Umbilical cord (tissue), 2 donors: ENCODE measurements around the gene B4GAT1. TPM values are rescaled to one million over a fixed set of nuclear protein-coding genes. Genes with fewer than 3 reads are reported as not detected.

Experiments used
- DNase-seq: peaks from one replicate; pipeline ENCODE4 v3.0.0-alpha.2; 2015; ENCODE audit warnings: low spot score
- total RNA-seq: library from RNA; depleted of rRNA; stranded (reverse); fragments of >200 nt; gene quantifications from one replicate; pipeline ENCODE4 v1.2.3, GENCODE V29; 2014; ENCODE audit warnings: low replicate concordance; ENCODE audit not compliant: insufficient read depth

B4GAT1 gene
- total RNA-seq, 1 donor from 2014 or later = 41.9 TPM

GRCh38 chr11:66336234-66337102 is 11.0 kb downstream of the B4GAT1 start, which contains the start of gene RIN1:
RIN1 (minus strand) TSS chr11:66336434; CDS start chr11:66336402, 32 bp downstream.
- DNase-seq = peak; percentile 86

DNA sequence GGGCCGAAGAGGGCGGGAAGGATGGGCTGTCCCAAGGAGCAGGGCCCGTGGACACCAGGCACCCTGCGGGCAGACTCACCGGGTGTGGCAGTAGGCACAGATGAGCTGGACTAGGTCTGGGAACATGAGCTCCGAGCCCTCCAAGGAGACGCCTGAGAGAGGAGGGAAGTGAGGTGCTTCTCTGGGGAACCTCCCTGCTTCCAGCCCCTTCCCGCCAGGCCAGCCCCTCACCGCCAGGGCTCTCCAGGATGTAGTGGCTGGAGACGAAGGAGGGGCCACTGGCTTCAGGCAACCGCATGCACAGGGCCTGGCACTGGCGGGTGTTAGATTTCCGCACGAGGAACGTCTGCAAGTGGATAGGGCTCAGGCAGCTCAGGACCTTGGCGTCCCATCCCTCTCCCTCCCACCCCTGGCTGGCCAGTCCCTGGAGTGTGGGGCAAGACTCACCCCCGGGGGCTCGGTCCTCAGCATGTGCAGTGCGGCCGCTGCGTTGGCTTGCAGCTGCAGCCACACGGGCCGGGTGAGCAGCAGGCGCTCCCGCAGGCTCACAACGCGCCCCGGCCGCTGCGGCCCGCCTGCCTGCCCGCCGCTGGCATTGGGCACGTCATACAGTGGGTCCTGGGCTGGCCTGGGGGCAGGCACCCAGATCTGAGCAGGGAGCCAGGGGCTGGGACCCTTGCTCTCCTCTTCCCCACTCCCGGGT is 11.7 kb downstream of the B4GAT1 start:
- peak; percentile 49 for DNase-seq

DNA sequence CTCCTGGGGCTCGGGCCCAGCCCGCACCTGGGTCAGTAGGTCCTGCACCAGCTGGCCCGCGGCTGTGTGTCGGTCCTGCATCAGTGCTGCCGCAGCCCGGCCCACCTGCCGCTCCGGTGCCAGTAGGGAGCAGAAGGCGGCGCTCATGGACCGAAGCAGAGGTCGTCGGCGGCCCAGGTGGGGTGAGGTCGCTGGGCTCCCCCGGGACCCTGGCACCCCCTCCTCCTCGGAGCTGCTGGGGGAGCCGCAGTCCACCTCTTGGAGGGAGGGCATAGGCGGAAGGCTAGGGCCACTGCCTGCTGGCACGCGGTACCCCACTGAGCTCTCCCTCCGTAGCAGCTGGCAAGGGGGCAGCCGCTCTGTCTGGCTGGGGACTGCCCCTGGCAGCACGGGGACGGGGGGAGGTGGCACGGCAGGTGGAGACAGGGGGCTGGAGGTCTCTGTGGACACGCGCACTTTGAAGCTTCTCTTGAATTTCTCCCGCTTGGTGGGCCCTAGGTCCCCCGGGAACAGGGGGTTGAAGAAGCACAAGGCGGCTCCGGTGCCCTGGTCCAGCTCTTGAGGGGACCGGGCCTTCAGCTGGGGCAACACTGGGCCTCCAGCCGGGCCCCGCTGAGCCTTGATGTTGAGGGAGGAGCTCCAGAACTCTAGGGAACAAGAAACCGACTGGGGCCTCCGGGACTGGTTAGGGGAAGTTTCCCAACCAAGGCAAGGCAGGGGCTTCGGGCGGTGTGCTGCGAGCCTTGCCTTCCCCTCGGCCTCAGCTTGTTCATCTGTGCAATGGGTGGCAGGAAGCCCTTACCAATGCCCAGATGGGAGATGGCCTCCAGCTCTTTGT is 12.6 kb downstream of the B4GAT1 start:
- DNase-seq = no peak

- no peak for DNase-seq
Observed at GRCh38 chr11:66333896-66334604, 13.4 kb downstream of the B4GAT1 start.

DNA sequence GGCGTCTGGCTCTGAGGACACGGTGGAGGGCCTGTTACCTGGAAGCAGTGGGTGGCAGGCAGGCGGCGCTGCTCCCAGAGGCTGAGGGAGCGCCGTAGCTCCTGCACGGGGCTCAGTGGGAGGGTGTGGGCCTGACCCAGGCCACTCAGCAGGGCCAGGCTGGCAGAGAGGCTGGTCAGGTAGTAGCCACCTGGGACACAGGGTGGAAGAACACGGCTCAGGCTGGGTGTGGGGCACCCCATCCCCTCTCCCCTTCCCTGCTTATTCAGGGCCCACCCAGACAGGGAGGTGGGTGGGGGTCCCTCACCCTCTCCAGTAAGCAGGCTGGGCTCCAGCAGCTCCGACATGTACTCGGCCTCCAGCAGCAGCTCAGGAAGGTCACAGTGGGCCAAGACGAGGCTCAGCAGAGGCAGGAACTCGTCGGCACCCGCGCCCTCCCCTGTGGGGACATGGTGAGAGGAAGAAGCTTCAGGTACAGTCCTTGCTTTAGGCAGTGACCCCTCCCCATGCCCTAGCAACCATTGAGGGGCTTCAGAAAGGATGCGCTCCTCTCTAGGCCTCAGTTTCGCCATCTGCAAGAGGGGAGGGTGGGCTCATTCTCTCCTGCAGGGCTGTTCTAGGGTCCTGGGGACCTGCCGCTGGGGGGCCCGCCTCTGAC is 14.1 kb downstream of the B4GAT1 start:
- DNase-seq = no peak

GRCh38 chr11:66332371-66333219 is 14.8 kb downstream of the B4GAT1 start:
- DNase-seq = no peak

- DNase-seq = no peak
Observed at GRCh38 chr11:66331542-66332370, 15.7 kb downstream of the B4GAT1 start.

- no peak for DNase-seq
Observed at GRCh38 chr11:66330931-66331330, 16.5 kb downstream of the B4GAT1 start.

DNA sequence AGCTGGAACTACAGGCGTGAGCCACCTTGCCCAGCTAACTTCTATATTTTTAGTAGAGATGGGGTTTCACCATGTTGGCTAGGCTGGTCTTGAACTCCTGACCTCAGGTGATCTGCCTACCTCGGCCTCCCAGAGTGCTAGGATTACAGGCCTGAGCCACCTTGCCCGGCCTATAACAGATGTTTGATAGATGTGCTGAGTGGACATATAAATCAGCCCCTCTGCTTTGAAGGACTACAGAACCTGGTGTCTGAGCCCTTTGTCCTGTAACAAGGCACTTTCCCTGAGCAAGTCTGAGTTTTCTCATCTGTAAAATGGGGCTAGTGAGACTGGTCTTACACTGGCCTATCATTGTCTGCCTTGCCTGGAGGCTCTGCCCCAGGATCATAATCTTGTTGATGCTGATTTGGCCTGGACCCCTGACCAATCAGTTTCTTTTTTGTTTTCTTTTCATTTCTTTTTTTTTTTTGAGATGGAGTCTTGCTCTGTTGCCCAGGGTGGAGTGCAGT is 18.2 kb downstream of the B4GAT1 start:
- DNase-seq = no peak

DNA sequence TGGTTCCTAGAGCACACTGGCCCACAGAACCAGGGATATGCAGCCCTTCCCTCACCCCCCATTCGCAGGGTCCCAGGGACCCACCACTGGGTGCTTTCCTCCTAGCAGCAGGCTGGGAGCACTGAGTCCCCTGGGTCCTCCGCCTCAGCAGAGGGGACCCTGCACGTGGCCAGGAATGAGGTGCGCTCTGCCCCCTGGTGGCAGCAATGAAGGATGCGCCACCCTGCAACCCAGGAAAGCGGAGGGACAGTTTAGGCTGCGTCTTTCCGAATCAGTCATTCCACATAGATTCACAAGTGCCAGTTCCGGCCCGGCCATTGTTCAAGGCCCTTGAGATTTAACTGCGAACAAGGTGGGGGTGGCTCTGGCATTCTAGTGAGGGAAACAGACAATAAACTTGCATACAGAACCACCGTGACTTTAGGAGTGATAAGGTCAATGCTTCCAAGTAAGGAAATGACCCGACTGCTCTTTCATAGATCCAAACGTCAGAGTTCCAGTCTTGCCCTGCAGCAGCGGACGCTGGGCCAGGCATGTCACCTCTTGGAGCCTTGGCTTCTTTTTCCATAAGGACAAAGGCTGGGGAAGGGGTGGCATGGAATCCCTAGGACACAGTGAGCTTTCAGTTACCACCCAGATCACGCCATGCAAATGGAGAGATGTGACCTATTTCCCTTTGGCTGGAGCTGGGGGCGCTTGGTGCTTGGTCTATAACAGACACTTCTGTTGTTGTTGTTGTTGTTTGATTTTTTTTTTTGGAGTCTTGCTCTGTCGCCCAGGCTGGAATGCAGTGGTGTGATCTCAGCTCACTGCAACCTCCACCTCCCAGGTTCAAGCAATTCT is 18.9 kb downstream of the B4GAT1 start:
- DNase-seq = peak; percentile 82

DNA sequence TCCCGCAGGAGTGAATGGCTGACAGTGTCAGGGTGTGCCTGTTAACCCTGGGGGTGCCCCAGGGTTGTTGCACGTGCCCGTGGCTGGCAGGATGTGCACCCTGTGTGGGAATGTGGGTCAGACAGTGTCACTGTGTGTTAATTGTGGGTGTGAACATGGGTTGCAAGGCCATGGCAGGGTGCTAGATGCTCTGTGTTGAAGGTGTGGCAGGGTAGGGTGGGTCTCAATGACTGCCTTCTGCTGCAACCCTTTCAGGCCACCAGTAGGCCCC is 19.5 kb downstream of the B4GAT1 start:
- DNase-seq = no peak

DNA sequence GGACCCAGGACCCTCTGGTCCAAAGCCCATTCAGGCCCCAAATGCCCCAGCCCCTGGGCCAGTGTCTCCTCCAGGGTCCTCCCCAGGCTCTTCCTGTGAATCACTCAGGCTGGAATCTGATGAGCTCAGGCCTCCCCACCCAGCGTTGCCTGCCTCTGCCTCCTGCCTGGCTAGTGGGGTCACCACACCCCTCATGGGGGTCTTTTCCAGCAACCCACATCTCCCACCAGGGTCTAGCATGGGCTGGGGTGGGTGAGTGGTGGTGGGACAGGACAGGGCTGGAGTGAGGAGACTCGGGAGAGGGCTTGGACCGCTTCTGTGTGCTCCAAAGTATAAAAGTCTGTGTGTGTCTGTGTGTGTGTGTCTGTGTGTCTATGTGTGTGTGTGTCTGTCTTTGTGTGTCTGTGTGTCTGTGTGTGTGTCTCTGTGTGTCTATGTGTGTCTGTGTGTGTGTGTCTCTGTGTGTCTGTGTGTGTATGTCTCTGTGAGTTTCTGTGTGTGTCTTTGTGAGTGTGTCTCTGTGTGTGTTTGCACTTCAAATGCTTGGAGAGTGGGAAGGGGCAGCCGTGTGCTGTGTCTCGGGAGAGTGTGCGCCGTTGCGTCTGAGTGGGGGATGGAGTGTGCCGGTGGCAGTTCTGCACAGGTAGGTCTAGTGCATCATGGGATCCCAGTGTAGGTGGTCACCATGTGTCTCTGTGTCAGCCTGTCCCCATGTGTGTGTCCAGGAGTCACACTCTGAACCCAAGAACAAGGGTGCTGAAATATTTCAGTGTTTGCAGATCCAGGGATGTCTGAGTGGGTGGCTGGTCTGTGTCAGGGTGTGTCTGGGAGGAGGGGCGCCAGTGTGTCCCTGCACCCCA is 20.0 kb downstream of the B4GAT1 start:
- peak; percentile 85 for DNase-seq

DNA sequence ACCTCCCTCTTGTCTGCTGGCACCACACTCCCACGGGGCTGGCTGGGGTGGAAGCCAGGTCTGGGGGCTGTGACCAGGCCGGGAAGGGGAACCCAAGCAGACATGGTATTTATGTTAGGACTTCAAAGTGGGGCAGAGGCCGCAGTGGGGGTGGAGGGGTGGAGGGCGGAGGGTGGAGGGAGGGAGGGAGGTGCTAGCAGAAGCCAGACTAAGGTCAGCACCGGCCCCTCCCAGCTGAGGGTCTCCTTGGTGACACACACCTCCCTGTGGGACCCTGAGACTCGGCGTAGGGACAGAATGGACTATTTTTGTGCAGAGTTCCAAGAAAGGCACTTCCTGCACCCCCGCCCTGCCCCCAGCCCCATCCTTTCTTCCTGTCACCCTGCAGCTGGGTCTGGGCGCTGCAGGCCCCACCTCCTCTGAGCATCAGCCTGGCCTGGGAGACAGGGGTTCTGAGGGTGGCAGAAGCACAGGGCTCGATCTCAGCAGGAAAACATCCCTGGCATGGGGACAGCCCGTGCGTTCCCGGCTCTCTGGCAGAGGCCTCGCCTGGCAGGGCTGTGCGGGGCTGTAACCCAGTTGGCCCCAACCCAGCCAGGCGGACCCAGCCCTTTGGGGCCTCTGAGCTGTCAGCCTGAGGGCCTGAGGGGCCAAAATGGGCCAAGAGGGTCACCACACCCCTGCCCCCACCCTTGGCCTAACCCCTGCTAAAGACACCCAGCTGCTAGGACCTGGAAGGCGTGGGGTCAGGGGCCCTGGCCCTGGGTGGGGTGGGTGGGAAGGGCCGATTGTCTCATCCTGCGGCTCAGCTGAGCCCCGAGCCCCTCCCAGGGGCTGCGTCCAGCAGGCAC is 20.9 kb downstream of the B4GAT1 start:
- peak; percentile 80 for DNase-seq

- DNase-seq = no peak
Observed at GRCh38 chr11:66325263-66325671, 22.2 kb downstream of the B4GAT1 start.

- peak; percentile 73 for DNase-seq
Observed at GRCh38 chr11:66324664-66325063, 22.8 kb downstream of the B4GAT1 start.

- DNase-seq = no peak
Observed at GRCh38 chr11:66323684-66324083, 23.7 kb downstream of the B4GAT1 start.
